ENCODE measurements around the gene VKORC1.

DNA sequence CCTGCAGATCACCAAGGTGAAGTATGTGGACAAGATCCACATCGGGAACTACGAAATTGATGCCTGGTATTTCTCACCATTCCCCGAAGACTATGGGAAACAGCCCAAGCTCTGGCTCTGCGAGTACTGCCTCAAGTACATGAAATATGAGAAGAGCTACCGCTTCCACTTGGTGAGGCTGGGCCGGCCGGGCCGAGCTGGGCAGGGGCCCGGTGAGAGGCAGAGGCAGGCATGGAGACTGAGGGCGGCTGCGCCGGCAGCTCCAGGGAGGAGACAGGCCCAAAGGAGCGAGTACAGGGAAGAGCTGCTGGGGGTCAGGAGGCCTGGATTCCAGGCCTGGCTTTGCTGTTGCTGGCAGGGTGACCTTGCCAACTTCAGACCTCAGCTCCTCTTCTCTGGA is 32.6 kb upstream of the VKORC1 start:
- TF ChIP-seq ARNTL (CRISPR knock-in tag; IDR thresholded peaks at IDR 0.05; ENCODE audit: borderline replicate concordance, low read depth): no peak
- TF ChIP-seq, protein P1, sequence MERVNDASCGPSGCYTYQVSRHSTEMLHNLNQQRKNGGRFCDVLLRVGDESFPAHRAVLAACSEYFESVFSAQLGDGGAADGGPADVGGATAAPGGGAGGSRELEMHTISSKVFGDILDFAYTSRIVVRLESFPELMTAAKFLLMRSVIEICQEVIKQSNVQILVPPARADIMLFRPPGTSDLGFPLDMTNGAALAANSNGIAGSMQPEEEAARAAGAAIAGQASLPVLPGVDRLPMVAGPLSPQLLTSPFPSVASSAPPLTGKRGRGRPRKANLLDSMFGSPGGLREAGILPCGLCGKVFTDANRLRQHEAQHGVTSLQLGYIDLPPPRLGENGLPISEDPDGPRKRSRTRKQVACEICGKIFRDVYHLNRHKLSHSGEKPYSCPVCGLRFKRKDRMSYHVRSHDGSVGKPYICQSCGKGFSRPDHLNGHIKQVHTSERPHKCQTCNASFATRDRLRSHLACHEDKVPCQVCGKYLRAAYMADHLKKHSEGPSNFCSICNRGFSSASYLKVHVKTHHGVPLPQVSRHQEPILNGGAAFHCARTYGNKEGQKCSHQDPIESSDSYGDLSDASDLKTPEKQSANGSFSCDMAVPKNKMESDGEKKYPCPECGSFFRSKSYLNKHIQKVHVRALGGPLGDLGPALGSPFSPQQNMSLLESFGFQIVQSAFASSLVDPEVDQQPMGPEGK (CRISPR knock-in tag; IDR thresholded peaks at IDR 0.05; ENCODE audit: borderline replicate concordance): no peak

Data from SK-N-SH treated with all-trans-retinoic acid at 6 μM for 48 hours (cell line).